Kidney (tissue), 14 donors: ENCODE results near the gene ARL6IP1. TPM values are rescaled to one million over a fixed set of nuclear protein-coding genes. Genes with fewer than 3 reads are reported as not detected.
"Not testable (repeated sequence)": the region's sequence is repeated elsewhere in the genome, so short reads cannot be mapped to it uniquely, and the experiment has no call there.

Source experiments
- DNase-seq, 5 donors: peaks; one replicate each; pipeline ENCODE4 v3.0.0-alpha.2; 2013 to 2020
- FAIRE-seq: peaks from 2 replicates; lab custom pipeline; 2012; peaks lifted over from hg19 to GRCh38; lab: Jason Lieb, UNC
- H3K27ac ChIP-seq, 2 donors: one replicate each; pipeline ENCODE4 v1.7.0; 2013; ENCODE audit warnings: low read depth in 2 of 2, low read length in 2 of 2, inconsistent platforms in 1 of 2
- H3K27me3 ChIP-seq: one replicate; pipeline ENCODE4 v1.7.1; 2013; ENCODE audit warnings: low read length, inconsistent platforms; ENCODE audit not compliant: control insufficient read depth, insufficient read depth
- H3K36me3 ChIP-seq, 3 donors: one replicate each; pipeline versions ENCODE4 v1.7.0 to v1.7.1; 2013; ENCODE audit warnings: low read length in 3 of 3, control low read depth in 1 of 3, inconsistent platforms in 1 of 3; ENCODE audit not compliant: insufficient read depth in 3 of 3, control insufficient read depth in 2 of 3
- H3K4me1 ChIP-seq, 3 donors: one replicate each; pipeline versions ENCODE4 v1.7.0 to v1.7.1; 2013; ENCODE audit warnings: low read length in 3 of 3, inconsistent platforms in 1 of 3, low read depth in 1 of 3; ENCODE audit not compliant: control insufficient read depth in 2 of 3, insufficient read depth in 2 of 3
- H3K4me3 ChIP-seq, 3 donors: one replicate each; pipeline versions ENCODE4 v1.7.0 to v1.8.1; 2013; ENCODE audit warnings: low read length in 3 of 3, control low read depth in 1 of 3, inconsistent platforms in 1 of 3
- H3K9ac ChIP-seq, 3 donors: one replicate each; pipeline versions ENCODE4 v1.7.0 to v1.7.1; 2013; ENCODE audit warnings: low read length in 3 of 3, control low read depth in 1 of 3, inconsistent platforms in 1 of 3
- H3K9me3 ChIP-seq, 3 donors: one replicate each; pipeline versions ENCODE4 v1.7.0 to v1.7.1; 2013; ENCODE audit warnings: low read length in 3 of 3, control low read depth in 1 of 3, inconsistent platforms in 1 of 3; ENCODE audit not compliant: control insufficient read depth in 2 of 3, insufficient read depth in 1 of 3
- CTCF ChIP-seq: IDR thresholded peaks from 3 replicates; pipeline ENCODE4 v1.5.1; 2012; ENCODE audit warnings: mild to moderate bottlenecking, moderate library complexity, borderline replicate concordance; ENCODE audit not compliant: insufficient read depth; ENCODE audit errors: extremely low read depth
- intact Hi-C: fragments of 100-400 bp; cut with DNase I; formaldehyde crosslinking; loops from one replicate; pipeline ENCODE4 v1.11.1; 2022
- polyA plus RNA-seq: library from polyadenylated mRNA; stranded (reverse); fragments of 350-450 nt; fragmentation: Illumina TruSeq; extraction: RNeasy Lipid Tissue Mini Kit (QIAGEN cat#74804); gene quantifications from one replicate; pipeline ENCODE4 v1.2.3, GENCODE V29; 2014; ENCODE audit warnings: low read depth, low replicate concordance; ENCODE audit not compliant: insufficient read depth
- total RNA-seq: library from RNA; stranded (reverse); fragmentation: NEBNext Ultra II Directional; extraction: Animal tissue kit (Norgen Biotek cat#: 25700); gene quantifications from one replicate; pipeline ENCODE4 v1.2.1, GENCODE V29; 2021
- donor health status: control.
- donor health status: control.
- donor health status: control.
- donor health status: control.
- donor health status: control.
- donor health status: DM: yes; HTN: yes; CAD: no.
- donor health status: Normal renal cell carcinoma (clear cell type).

ARL6IP1 gene
- total and polyA plus RNA-seq, 2 donors from 2014 or later = 99.5 to 107 TPM

- Histone ChIP-seq H3K9ac (no peak overlapping the region), H3K27ac (no peak overlapping the region), H3K4me3 (no peak overlapping the region), H3K4me1 (peaks cover 0 to 10% (median 0%) of the 10 kb centered on the region in 3 donors), H3K27me3 (no peaks in the 10 kb centered on the region), H3K9me3 (no peaks in the 10 kb centered on the region), H3K36me3 (peaks cover 9 to 42% (median 21%) of the 10 kb centered on the region in 3 donors)
- intact Hi-C loops = no loop called here
- TF ChIP-seq CTCF = no peak
- DNase-seq (no peak), FAIRE-seq (no peak)
Observed at GRCh38 chr16:18783430-18784341, 17.7 kb downstream of the ARL6IP1 start.

GRCh38 chr16:18782697-18783429, 18.5 kb downstream of the ARL6IP1 start:
- H3K27me3 ChIP-seq = no peaks in the 10 kb centered on the region
- peaks cover 0 to 7% (median 0%) of the 10 kb centered on the region in 3 donors for H3K4me1 ChIP-seq
- peaks cover 6 to 40% (median 20%) of the 10 kb centered on the region in 3 donors for H3K36me3 ChIP-seq
- H3K27ac ChIP-seq = no peak overlapping the region
- H3K9me3 ChIP-seq = no peaks in the 10 kb centered on the region
- FAIRE-seq = no peak
- no peak for TF ChIP-seq CTCF
- no peak for DNase-seq
- no peak overlapping the region for H3K4me3 ChIP-seq
- no peak overlapping the region for H3K9ac ChIP-seq
- intact Hi-C loops = no loop called here

GRCh38 chr16:18781232-18781631, 20.1 kb downstream of the ARL6IP1 start:
- H3K4me3 ChIP-seq, intact Hi-C loops, H3K4me1 ChIP-seq, FAIRE-seq, DNase-seq, H3K27ac ChIP-seq, H3K9me3 ChIP-seq, H3K27me3 ChIP-seq, H3K9ac ChIP-seq: not testable (repeated sequence)
- H3K36me3 ChIP-seq = peaks cover 0 to 28% (median 12%) of the 10 kb centered on the region in 3 donors

GRCh38 chr16:18780460-18781026, 20.8 kb downstream of the ARL6IP1 start:
- H3K4me1 ChIP-seq, H3K9ac ChIP-seq, FAIRE-seq, H3K9me3 ChIP-seq, DNase-seq, intact Hi-C loops, H3K4me3 ChIP-seq, H3K27me3 ChIP-seq, H3K27ac ChIP-seq: not testable (repeated sequence)
- peaks cover 0 to 22% (median 12%) of the 10 kb centered on the region in 3 donors for H3K36me3 ChIP-seq

- H3K9ac ChIP-seq, H3K27me3 ChIP-seq, H3K9me3 ChIP-seq, H3K4me1 ChIP-seq, DNase-seq, FAIRE-seq, H3K27ac ChIP-seq, intact Hi-C loops, H3K4me3 ChIP-seq, H3K36me3 ChIP-seq: not testable (repeated sequence)
Observed at GRCh38 chr16:18777664-18778063, 23.7 kb downstream of the ARL6IP1 start.

GRCh38 chr16:18776334-18776733, 25.0 kb downstream of the ARL6IP1 start:
- H3K4me1 ChIP-seq, H3K9ac ChIP-seq, DNase-seq, H3K27ac ChIP-seq, H3K27me3 ChIP-seq, H3K36me3 ChIP-seq, H3K4me3 ChIP-seq, intact Hi-C loops, H3K9me3 ChIP-seq, FAIRE-seq: not testable (repeated sequence)
